Skeletal muscle satellite cell (primary cell): ENCODE results near the gene CRK.
"Not testable (repeated sequence)": the region's sequence is repeated elsewhere in the genome, so short reads cannot be mapped to it uniquely, and the experiment has no call there.

Source experiments
- H3K27me3 ChIP-seq: 2 replicates; pipeline ENCODE4 v1.7.0; 2013; ENCODE audit warnings: low read length; ENCODE audit not compliant: control insufficient read depth, insufficient read depth
- H3K36me3 ChIP-seq: 2 replicates; pipeline ENCODE4 v1.7.0; 2013; ENCODE audit warnings: mild to moderate bottlenecking, control low read depth, low read length; ENCODE audit not compliant: insufficient read depth
- H3K4me1 ChIP-seq: 2 replicates; pipeline ENCODE4 v1.7.0; 2013; ENCODE audit warnings: low read length; ENCODE audit not compliant: control insufficient read depth, insufficient read depth
- H3K4me2 ChIP-seq: 2 replicates; pipeline ENCODE4 v1.7.0; 2013; ENCODE audit warnings: mild to moderate bottlenecking, low read length
- H3K4me3 ChIP-seq: 2 replicates; pipeline ENCODE4 v1.7.0; 2013; ENCODE audit warnings: low read length
- H3K9ac ChIP-seq: 2 replicates; pipeline ENCODE4 v1.7.0; 2013; ENCODE audit warnings: mild to moderate bottlenecking, low read depth, low read length, moderate library complexity
- H3K9me3 ChIP-seq: replicated peaks from 2 replicates; pipeline ENCODE4 v1.7.0; 2013; ENCODE audit warnings: mild to moderate bottlenecking, control low read depth, low read length

CRK gene

GRCh38 chr17:1390432-1391367 lies 65.3 kb downstream of the CRK start:
- no peak overlapping the region for H3K9ac ChIP-seq
- H3K27me3 ChIP-seq: no peaks in the 10 kb centered on the region
- H3K36me3 ChIP-seq: peaks cover 9% of the 10 kb centered on the region
- H3K4me3 ChIP-seq: peak overlapping the region; percentile 28
- peak overlapping the region; percentile 68 for H3K4me2 ChIP-seq
- no peaks in the 10 kb centered on the region for H3K9me3 ChIP-seq
- H3K4me1 ChIP-seq: peaks cover 64% of the 10 kb centered on the region

GRCh38 chr17:1387490-1388227 lies 68.4 kb downstream of the CRK start:
- not testable (repeated sequence) for H3K4me2 ChIP-seq, H3K4me3 ChIP-seq, H3K36me3 ChIP-seq, H3K27me3 ChIP-seq, H3K9ac ChIP-seq, H3K9me3 ChIP-seq
- H3K4me1 ChIP-seq: peaks cover 52% of the 10 kb centered on the region

- H3K9ac ChIP-seq, H3K9me3 ChIP-seq, H3K4me2 ChIP-seq, H3K4me3 ChIP-seq, H3K27me3 ChIP-seq, H3K36me3 ChIP-seq: not testable (repeated sequence)
- H3K4me1 ChIP-seq: peaks cover 43% of the 10 kb centered on the region
Observed at GRCh38 chr17:1386675-1387190, 69.3 kb downstream of the CRK start.

- H3K4me1 ChIP-seq: peaks cover 38% of the 10 kb centered on the region
- peaks cover under 1% of the 10 kb centered on the region for H3K36me3 ChIP-seq
- no peak overlapping the region for H3K4me2 ChIP-seq
- no peaks in the 10 kb centered on the region for H3K9me3 ChIP-seq
- no peak overlapping the region for H3K4me3 ChIP-seq
- H3K27me3 ChIP-seq: no peaks in the 10 kb centered on the region
- H3K9ac ChIP-seq: no peak overlapping the region
Observed at GRCh38 chr17:1386265-1386664, 69.8 kb downstream of the CRK start.

GRCh38 chr17:1385861-1386260 lies 70.2 kb downstream of the CRK start:
- H3K4me2 ChIP-seq: no peak overlapping the region
- H3K36me3 ChIP-seq: no peaks in the 10 kb centered on the region
- no peaks in the 10 kb centered on the region for H3K27me3 ChIP-seq
- peaks cover 36% of the 10 kb centered on the region for H3K4me1 ChIP-seq
- H3K4me3 ChIP-seq: no peak overlapping the region
- no peaks in the 10 kb centered on the region for H3K9me3 ChIP-seq
- no peak overlapping the region for H3K9ac ChIP-seq

- Histone ChIP-seq H3K27me3 (no peaks in the 10 kb centered on the region), H3K4me2 (no peak overlapping the region), H3K4me1 (peaks cover 36% of the 10 kb centered on the region), H3K4me3 (no peak overlapping the region), H3K9ac (no peak overlapping the region), H3K36me3 (no peaks in the 10 kb centered on the region), H3K9me3 (no peaks in the 10 kb centered on the region)
Observed at GRCh38 chr17:1384905-1385435, 71.1 kb downstream of the CRK start.

GRCh38 chr17:1379930-1380313 lies 76.1 kb downstream of the CRK start:
- Histone ChIP-seq H3K9ac (no peak overlapping the region), H3K4me1 (peaks cover 57% of the 10 kb centered on the region), H3K36me3 (peaks cover 3% of the 10 kb centered on the region)

GRCh38 chr17:1379208-1379929 lies 76.7 kb downstream of the CRK start:
- no peak overlapping the region for H3K4me3 ChIP-seq
- H3K9ac ChIP-seq: no peak overlapping the region
- H3K27me3 ChIP-seq: no peaks in the 10 kb centered on the region
- no peak overlapping the region for H3K4me2 ChIP-seq
- H3K9me3 ChIP-seq: no peaks in the 10 kb centered on the region
- peaks cover 6% of the 10 kb centered on the region for H3K36me3 ChIP-seq
- H3K4me1 ChIP-seq: peaks cover 63% of the 10 kb centered on the region

More at GRCh38 chr17:1379930-1380313, 76.1 kb downstream of the CRK start:
- Histone ChIP-seq H3K4me2 (no peak overlapping the region), H3K4me3 (no peak overlapping the region), H3K9me3 (no peaks in the 10 kb centered on the region), H3K27me3 (no peaks in the 10 kb centered on the region)

- not testable (repeated sequence) for H3K9ac ChIP-seq, H3K9me3 ChIP-seq, H3K27me3 ChIP-seq, H3K4me3 ChIP-seq, H3K4me2 ChIP-seq
- peaks cover 66% of the 10 kb centered on the region for H3K4me1 ChIP-seq
- H3K36me3 ChIP-seq: peaks cover 11% of the 10 kb centered on the region
Observed at GRCh38 chr17:1378476-1378860, 77.6 kb downstream of the CRK start.

- Histone ChIP-seq H3K4me1 (peaks cover 66% of the 10 kb centered on the region), H3K4me3 (no peak overlapping the region)
Observed at GRCh38 chr17:1377334-1377733, 78.7 kb downstream of the CRK start.

GRCh38 chr17:1376061-1376460 lies 80.0 kb downstream of the CRK start:
- Histone ChIP-seq H3K4me3 (no peak overlapping the region), H3K27me3 (no peaks in the 10 kb centered on the region), H3K4me2 (peak overlapping the region; percentile 22), H3K36me3 (peaks cover 24% of the 10 kb centered on the region), H3K9ac (no peak overlapping the region), H3K9me3 (no peaks in the 10 kb centered on the region), H3K4me1 (peaks cover 66% of the 10 kb centered on the region)

More at GRCh38 chr17:1377334-1377733, 78.7 kb downstream of the CRK start:
- Histone ChIP-seq H3K36me3 (peaks cover 20% of the 10 kb centered on the region), H3K9me3 (no peaks in the 10 kb centered on the region), H3K9ac (no peak overlapping the region), H3K4me2 (no peak overlapping the region), H3K27me3 (no peaks in the 10 kb centered on the region)
